Subcutaneous adipose tissue (tissue), 4 donors: ENCODE measurements around the gene APAF1. TPM values are rescaled to one million over a fixed set of nuclear protein-coding genes. Genes with fewer than 3 reads are reported as not detected.

Experiments used
- total RNA-seq, 4 donors: library from RNA; depleted of rRNA; stranded (reverse); fragments of >200 nt; gene quantifications; one replicate each; pipeline ENCODE4 v1.1.0, GENCODE V29; 2016
- TF ChIP-seq, protein P1 (sequence below): fragments of 450-650 bp; IDR thresholded peaks from one replicate; pipeline ENCODE4 v1.5.1; 2016; ENCODE audit warnings: low read depth, mild to moderate bottlenecking, control low read depth, antibody characterized with exemption, moderate library complexity

APAF1 gene
- total RNA-seq, 4 donors from 2014 or later: 11.1 to 21.9 (median 13.2) TPM

GRCh38 chr12:98651328-98651727, 6.2 kb downstream of the APAF1 start:
- TF ChIP-seq, protein P1, sequence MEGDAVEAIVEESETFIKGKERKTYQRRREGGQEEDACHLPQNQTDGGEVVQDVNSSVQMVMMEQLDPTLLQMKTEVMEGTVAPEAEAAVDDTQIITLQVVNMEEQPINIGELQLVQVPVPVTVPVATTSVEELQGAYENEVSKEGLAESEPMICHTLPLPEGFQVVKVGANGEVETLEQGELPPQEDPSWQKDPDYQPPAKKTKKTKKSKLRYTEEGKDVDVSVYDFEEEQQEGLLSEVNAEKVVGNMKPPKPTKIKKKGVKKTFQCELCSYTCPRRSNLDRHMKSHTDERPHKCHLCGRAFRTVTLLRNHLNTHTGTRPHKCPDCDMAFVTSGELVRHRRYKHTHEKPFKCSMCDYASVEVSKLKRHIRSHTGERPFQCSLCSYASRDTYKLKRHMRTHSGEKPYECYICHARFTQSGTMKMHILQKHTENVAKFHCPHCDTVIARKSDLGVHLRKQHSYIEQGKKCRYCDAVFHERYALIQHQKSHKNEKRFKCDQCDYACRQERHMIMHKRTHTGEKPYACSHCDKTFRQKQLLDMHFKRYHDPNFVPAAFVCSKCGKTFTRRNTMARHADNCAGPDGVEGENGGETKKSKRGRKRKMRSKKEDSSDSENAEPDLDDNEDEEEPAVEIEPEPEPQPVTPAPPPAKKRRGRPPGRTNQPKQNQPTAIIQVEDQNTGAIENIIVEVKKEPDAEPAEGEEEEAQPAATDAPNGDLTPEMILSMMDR: no peak

GRCh38 chr12:98653866-98654493, 8.9 kb downstream of the APAF1 start:
- TF ChIP-seq, protein P1: no peak

GRCh38 chr12:98656289-98657101, 11.4 kb downstream of the APAF1 start:
- TF ChIP-seq, protein P1: no peak

DNA sequence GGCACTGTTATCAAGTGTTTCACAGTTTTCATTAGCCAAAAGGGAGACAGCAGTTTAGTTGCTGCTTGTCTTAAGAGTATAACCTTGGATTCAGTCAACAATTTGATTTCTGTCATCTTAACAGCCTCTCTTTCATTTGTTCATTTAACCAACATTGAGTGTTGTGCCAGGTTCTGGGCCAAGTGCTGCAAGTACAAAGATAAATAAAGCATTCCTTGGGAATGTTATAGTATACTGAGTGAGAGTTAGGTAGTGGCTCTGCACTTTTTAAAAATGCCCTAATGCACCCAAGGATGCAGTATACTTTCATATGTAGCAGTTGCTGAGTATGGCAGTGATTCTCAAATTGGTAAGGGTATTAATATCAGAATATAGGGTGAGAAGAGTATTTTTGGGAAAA, 15.4 kb downstream of the APAF1 start:
- TF ChIP-seq, protein P1: no peak

DNA sequence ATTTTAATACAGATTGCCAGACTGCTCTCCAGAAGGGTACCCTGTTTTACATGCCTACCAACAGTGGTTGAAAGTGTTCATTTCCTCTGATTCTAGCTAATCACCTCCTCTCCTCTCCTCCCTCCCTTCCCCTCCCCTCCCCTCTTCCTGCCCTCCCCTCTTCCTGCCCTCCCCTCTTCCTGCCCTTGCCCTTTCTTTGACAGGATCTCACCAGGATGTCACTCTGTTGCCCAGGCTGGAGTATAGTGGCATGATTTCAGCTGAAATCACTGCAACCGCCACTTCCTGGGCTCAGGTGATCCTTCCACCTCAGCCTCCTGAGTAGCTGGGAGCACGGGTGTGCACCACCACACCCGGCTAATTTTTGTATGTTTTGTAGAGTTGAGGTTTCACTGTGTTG, 24.7 kb downstream of the APAF1 start:
- TF ChIP-seq, protein P1: no peak

- TF ChIP-seq, protein P1: no peak
Observed at GRCh38 chr12:98671459-98671858, 26.4 kb downstream of the APAF1 start.

DNA sequence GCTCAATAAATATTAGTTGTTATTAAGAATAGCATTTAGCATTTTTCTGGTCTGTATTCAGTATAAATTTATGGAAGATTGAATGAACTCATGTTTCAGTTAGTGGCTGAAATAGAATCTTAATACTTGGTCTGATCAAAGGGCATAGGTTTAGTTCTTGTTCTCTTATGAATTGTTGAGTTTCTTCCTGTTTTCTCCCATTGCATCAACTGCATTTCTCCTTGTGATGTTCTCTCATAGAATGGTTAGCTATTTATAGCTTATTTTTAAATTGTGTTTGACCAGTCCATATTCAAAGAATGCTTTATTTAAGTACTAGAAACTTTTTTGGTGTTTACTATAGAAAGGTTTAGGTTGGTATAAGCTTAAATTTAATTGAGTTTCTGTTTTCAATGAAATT, 29.8 kb downstream of the APAF1 start:
- TF ChIP-seq, protein P1: no peak
